ENCODE measurements around the gene OMA1.

Gene OMA1

DNA sequence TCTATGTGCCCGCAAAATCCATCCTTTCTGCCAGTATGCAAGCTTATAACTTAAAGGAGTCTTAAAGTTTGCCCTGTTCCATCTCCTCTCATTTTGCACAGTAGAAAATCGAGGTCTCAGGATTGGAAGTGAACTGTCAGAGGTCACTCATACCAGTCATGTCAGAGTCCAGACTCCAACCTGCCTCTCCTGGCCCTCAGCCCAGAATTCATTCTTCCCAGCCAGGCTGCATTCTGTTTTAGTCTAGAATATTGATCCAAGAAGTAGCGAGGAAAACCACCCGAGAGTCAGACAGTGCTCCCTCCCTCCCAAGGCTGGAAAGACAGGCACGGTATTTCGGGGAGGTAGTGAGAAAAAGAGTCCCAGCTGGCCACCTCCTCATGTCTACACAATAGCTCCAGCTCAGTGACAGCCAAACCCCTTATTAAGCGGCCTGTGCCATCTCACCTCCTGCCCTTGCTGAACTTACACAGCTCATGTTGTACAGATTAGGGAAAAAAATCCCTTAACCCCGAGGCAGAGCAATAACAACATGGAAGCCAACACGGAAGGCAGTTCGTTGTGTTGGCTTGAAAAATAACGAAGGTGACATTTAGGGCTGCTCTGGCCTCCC, 89.4 kb downstream of the OMA1 start:
- DNase-seq = no peak

DNA sequence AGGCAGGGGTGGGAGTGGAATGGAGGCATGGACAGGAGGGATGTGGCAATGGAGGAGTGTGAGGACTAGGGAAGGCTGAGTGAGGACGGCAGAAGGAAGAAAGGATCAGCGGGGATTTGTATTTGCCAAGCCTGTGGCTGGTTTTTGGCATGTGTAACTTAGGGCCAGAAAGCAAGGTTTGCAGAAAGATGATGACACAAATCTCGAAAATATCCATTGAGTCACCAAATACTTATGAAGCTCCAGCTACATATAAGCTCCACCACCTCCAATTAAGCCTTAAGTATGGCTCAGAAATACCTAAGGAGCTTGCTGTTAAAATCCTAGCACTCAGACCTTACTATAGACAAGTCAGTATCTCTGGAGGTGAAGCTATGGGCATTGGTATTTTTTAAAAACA, 90.1 kb downstream of the OMA1 start:
- DNase-seq = no peak

DNA sequence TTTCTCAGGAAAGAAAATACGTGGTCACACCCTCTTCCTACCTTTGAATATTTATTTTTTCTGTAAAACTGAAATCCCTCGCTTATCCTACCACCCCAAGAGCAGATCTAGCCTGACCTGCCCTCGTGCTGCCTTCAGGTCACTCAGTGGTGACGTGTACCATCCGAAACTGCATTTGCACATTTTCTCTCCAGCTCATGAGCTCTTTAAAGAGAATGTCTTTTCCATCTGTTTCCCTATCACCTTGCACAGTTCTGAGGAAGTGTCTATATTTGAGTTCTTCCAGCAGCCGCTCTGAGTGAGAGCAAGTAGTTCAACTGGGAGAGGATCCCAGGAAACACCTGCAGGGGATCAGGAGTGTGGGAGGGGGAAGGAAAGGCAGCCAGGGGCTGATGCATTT, 91.7 kb downstream of the OMA1 start:
- no peak for DNase-seq

DNA sequence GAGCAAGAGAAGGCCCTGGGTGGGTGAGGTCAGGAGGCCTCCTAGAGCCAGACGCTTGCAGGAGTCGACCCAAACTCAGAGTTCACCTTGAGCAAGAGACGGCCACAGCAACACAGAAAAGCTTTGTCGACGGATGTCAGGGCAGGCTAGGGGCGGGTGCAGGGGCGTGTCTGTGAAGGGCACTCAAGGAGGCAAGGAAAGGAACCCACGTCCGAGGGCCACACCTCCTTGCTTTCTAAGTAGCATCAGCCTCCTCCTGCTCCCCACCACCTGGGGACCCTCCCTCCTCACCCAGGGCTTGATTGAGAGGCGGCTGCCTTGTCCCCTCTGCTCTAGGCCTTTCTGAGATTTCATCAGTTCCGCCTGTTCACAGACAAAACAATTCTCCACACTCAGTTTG, 92.1 kb downstream of the OMA1 start:
- no peak for DNase-seq

DNA sequence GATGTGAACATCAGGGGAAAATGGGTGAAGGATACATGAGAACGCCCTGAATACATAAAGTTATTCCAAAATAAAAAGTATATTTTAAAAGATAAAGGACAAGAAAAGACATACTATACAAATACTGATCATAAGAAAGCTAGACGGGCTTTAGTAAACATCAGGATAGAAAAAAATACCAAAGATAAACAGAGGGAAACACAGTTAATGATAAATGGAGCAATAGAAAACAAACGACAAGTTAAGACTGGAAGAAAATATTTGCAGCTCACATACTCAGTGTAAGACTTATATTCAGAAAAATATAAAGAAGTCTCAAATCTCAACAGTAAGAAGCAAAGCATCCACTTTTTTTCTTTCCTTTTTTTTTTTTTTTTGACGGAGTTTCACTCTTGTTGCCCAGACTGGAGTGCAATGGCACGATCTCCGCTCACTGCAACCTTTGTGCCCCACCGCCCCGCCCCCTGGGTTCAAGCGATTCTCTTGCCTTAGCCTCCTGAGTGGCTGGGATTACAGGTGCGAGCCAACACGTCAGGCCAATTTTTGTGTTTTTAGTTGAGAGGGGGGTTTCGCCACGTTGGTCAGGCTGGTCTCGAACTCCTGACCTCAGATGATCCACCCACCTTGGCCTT, 94.8 kb downstream of the OMA1 start:
- no peak for DNase-seq

DNA sequence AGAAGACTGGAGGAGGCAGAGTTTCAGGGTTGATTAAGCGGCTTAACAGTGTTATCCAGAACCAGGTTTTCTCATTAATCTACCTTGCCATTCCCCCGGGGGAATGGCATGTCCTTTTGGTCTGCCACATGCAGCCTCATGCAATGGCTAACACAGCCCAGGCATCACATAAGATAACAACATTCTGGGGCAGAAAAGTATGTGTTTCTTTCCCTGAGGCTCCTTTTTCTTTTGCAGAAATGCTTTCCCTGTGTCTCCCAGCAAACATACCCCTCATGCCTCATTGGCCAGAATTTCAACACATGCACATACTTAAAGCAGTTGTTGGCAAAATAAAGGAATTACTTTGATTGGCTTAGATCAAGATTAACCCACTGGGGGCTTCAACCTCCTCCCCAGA, 98.6 kb downstream of the OMA1 start:
- no peak for DNase-seq

DNA sequence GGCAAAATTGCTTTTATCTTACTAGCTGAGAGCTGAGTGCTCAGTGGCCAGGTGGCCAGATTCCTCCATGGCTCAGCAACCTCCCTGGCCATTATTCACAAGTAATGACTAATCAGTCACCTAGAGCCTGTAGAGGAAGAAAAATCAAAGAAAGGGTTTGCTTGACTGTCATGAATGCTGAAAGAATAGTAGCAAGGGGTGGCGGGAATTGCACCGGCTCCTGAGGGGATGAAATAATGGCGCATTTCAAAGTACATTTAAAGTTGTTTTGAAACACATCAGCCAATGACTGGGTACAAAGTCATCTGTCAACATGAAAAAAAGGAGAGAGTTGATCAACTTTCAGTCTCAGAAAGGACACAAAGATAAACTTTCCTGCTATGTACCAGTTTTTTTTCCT, 99.5 kb downstream of the OMA1 start:
- no peak for DNase-seq

DNA sequence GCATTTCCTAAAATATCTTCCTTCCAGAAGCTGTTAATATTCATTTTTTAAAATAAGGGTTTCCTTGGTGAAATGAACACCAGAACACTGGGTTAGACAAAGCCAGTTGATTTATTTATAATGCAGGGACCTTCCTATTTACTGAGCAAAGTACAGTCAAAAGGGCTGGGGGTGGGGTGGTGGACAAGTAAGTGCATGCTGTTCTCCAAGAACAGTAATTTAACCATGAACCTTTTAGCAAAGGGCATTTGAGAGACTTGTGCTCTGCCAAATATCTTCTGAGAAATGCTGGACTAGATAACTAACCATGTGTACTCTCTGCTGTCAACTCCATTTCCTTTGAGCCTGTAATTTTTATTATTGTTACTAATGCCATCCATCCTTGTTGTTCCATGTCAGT, 100.2 kb downstream of the OMA1 start:
- no peak for DNase-seq

DNA sequence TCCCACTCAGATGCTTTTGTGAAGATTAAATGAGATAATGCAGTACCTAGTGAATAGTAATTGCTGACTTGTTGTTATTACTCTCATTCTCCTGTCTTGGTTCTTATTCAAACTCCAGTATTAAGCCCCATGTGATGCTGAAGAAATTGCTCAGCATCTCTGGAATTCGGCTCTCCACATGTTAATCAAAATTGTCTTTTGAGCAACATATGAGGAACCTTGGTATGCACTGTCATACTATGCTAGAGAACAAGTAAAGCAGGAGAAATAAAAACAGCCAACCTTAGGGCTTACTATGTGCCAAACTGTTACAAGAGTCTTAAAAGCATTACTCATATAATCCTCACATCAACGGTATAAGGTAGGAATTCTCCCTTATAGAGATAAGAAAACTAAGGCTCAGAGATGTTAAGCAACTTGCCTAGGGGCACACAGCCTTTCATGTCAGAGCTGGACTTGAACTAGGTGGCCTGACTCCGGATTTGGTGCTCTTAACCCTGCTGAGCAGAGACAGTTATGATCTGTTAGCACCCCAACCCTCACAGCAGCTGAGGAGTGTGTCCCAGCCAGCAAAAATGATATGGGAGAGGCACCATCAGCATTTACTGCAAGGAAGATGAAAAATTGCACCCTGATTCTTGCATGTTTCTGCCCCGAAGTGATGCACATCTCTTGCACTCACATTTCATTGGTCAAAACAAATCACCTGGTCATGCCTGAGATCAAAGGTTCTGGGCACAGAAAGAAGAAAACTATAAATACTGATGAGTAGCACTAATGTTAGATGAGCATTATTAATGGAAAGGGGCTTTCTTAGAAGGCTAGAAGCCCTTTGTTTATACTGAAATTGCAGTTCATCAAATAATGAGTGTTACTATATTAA, 102.3 kb downstream of the OMA1 start:
- DNase-seq = no peak

DNA sequence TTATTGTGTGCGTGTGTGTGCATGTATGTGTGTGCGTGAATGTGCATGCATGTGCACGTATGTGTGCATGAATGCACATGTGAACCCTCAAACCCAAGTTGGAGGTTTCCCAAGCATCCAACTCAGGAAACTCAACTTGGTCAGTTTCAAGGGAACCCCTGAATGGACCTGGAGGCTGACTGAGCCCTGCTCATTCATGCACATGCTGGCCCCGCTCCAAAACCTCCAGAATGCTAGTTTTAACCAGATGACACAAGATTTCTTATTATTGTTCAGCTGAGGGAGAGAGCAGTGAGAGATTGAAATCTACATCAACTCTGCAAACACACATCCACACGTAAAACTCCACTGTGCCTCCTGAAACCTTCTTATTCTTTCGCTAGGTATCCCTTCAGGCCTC, 104.4 kb downstream of the OMA1 start:
- DNase-seq = no peak

DNA sequence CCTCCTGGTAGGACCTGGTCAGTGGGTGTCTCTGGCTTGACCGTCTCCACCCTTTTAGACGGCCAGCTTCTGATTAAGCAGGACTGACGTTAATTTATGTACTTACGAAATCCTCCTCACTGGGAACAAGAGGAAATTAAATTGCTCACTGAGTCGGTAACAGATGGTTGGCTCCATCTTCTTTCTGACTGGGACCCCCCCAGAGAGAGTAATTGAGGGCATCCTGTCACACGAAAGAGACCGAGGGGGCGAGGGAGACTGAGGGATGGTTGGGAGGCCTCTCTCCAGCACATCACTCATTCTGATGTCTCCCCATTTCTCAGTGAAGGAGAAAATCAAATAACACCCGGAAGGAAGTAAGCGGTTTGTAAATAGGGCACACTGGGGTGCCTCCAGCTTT, 104.8 kb downstream of the OMA1 start:
- DNase-seq = no peak

DNA sequence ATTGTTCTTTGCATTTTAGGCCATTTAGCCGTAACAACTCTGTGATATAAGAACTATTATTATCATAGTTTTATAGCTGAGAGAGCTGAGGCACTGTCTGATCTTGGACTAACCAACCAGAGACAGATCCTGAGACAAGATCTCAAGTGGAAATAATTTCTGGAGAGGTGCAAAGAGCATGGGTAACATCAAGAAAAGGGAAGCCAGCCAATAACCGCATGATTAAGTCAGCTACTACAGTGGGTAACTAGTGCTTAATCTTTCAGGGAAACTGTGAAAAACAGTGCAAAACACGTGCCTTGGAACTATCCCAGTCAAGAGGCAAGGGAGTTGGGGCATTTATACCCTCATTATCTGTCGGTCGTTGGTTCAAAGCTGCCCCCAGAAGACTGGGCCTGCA, 105.8 kb downstream of the OMA1 start:
- no peak for DNase-seq

DNA sequence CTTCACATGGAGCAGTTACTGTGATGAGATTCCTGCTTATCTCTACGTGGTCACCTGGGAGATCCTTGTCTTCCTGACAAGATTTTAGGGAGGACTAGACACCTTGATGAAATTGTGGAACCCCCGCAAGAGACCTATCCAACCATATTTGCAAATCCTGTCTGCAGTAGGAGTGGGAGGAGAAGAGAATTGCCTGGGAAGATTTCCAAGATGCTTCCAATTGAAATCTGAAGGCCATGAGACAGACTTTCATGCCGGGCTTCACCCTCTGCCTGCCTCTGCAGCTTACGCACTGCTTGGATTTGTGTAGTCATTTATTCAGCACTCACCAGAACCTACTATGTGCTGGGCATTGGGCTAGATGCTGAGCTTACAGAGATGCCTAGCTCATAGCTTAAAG, 106.6 kb downstream of the OMA1 start:
- DNase-seq = no peak

DNA sequence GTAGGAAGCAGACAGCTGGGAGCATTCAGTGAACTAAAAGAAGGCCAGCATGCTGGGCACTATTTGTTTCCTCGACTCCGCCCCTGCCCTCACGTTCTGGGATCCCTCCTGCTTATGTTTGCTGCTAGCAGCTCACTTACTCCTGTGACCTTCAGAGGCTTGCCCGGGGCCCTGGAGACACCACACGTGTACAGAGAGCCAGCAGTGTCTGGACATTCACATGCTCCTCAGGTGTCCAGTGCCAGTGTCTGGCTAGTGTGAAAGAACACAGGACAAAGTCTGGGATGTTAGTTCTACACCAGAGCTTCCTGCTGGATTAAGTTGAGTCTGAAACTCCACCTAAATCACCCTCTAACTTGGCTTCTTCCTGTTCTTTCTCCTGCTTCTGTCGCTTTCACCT, 108.1 kb downstream of the OMA1 start:
- no peak for DNase-seq

DNA sequence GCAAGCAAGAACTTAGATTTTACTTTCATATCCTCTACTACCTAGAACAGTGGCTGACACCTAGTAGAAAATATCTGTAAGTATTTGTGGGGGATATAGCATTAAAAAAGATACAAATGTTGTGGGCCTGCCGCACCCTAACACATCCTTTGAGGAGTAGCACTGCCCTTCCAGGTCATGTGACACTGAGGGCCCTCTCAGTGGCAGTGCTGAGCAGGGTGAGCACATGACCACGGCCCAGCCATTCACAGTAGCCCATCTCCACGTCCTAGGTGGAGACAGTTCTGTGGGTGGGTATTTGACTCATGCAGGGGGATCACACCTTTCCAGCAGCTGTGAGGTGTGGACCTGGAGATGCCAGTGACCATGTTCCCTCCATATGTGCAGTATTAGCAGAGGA, 108.9 kb downstream of the OMA1 start:
- no peak for DNase-seq

DNA sequence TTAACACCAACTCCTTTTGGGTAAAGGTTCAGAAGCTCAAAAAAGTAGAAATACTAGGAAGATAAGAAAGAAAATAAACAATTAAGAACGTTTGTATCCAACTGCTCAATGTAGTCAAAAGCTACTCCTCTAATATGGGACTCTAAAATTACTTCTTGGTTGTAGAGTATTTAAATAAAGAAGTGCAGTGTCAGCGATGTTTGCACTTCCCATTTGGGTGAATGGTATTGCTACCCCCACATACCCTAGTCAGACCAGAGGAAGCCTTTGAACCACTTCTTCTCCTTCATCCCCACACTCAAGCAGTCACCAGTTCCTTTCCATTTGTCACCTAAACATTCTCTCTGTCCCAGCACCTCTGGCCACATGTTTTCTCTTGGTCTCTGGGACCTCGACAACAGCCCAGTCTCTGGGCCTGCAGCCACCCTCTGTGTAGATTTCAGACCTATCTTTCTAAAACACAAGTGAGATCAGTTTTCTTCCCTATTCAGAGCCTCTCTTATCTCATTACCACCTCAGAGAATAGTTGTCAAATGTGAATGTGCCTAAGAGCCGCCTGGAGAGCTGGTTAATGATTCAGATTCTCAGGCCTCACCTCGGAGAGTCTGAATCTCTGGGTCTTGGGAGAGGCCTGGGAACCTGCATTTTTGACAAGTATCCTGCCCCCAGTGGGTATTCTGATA, 109.8 kb downstream of the OMA1 start:
- no peak for DNase-seq

DNA sequence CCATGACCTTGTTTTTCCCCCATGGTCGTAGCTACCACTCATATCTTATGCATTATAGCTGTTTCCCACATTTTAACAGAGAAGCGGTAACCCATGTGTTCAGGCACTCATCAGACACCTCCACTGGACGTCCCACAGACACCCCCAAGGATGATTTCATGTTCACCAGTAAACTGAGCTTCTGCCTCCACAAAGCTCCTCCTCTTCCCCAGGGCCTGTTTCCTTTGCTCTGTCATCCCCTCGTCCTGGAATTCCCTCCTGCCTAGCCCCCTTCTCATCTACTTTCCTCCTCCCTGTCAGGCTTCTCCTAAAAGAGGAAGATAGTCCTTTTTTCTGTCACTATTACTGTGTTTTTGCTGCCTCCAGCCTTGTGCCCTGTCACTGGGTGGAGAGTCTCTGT, 111.2 kb downstream of the OMA1 start:
- no peak for DNase-seq

DNA sequence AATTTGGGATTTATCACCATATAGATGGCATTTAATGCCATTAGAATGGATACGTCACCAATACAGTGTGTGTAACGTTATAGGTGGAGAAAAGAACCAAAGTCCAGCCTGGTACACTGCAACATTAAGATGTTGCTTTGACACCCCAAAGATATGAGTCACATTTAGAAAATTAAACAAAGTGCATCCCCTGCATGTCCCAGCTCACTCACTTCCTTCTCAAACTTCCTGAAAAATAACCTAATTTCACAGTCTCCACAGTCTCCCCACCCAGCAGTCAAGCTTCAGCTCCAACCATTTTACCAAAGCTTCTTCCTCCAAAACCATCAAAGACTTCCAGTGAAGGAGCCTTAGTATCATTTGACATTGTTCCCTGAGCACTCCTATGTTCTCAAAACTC, 111.9 kb downstream of the OMA1 start:
- no peak for DNase-seq

DNA sequence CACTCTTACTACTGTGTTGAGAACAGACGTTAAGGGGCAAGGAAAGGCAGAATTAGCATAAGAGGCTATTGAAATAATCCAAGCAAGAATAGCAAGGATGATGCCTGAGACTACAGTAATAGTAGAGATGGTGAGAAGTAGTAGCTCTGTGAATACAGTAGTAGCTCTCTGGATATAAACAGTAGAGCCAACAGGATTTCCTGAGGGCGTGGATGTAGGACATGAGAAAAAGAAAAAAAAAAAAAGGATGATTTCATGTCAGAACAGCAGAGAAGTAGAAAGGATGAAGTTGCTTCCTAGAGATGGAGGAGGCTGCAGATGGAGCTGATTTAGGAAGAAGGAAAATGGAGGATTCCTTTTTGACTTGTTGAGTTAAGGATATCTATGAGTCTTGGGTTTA, 112.3 kb downstream of the OMA1 start:
- DNase-seq = no peak

DNA sequence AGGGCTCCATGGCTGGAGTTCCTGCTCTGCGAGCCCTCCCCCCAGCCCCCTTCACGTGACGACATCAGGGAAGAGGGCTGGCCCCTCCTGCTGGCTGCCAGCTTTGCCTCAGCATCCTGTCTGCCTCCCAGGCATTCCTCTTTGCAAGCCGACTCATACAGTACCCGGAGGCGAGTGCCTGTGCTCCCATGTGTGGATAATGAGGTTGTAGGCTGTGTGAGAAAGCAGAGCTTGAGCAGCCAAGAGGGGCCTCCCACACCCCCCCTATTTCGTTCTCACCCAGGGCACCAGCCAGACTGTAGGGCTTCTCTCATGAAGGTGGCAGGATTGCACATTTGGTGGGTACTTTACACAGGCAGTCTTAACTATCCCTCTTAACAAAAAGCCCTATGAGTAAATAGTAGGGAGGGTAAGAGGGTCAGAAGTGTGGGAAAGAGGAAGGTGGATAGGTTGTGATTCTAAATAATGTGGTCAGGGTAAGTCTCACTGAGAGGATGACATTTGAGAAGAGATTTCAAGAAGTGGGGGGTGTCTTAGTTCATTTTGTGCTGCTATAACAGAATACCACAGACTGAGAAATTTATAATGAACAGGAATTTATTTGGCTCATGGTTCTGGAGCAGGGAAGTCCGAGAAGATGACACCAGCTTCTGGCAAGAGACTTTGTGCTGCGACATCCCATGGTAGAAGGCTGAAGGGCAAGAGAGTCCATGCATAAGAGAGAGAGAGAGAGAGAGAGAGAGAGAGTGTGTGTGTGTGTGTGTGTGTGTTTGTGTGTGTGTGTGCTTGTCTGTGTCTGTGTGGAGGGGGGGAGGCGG, 113.5 kb downstream of the OMA1 start:
- no peak for DNase-seq

DNA sequence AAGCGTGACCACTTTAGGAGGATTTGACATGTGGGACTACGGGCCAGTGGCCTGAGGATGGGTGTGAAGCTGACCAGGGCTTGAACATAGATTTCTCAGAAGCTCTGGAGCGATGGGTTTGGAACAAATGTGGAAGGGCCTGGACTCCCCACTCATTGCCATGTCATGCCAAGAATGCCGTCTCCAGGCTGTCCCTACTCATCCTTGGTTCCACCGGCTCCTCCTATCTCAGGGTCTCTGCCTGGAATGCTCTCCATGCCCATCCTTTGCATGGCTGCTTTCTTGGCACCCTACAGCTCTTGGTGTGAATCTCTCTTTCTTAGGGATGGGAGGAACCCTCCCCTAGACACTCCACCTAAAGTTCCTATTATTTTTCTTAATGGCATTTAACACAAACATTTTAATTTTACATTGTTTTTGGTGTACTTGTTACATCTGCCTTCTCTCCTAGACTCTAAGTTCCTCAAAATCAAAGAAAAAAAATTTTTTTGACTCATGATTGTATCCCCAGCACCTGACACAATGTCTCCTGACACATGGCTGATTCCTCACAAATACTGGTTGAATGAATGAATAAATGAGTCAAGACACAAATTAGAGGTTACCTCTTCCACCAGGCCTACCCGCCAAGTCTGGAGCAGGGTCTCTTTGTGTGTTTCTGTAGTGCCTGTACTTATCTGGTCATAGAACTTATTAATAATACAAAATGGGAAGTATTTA, 114.5 kb downstream of the OMA1 start:
- no peak for DNase-seq

All from CD4-positive, alpha-beta T cell treated with Interferon alpha-2 for 1 hour (primary cell).